Cardiac muscle cell (in vitro differentiated cells and primary cell): ENCODE results near the gene RAB40C. TPM values are rescaled to one million over a fixed set of nuclear protein-coding genes. Genes with fewer than 3 reads are reported as not detected.

Experiments used
- DNase-seq, 2 donors: peaks; one replicate each; pipeline versions ENCODE4 v3.0.0 to v3.0.0-alpha.2; 2010 to 2017; ENCODE audit warnings: low read depth in 1 of 2, low spot score in 1 of 2
- H3K27ac ChIP-seq: fragments of 200-600 bp; sonication (generic); 2 replicates; pipeline ENCODE4 v1.5.1; 2016
- H3K27me3 ChIP-seq: fragments of 200-600 bp; sonication (generic); 2 replicates; pipeline ENCODE4 v1.6.0; 2016; ENCODE audit warnings: control low read depth
- H3K36me3 ChIP-seq: fragments of 200-600 bp; sonication (generic); 2 replicates; pipeline ENCODE4 v1.5.1; 2016; ENCODE audit warnings: control low read depth
- H3K4me1 ChIP-seq: fragments of 200-600 bp; sonication (generic); 2 replicates; pipeline ENCODE4 v1.8.1; 2017; ENCODE audit warnings: low read depth, mild to moderate bottlenecking, mixed run types
- H3K4me3 ChIP-seq: fragments of 200-600 bp; sonication (generic); 2 replicates; pipeline ENCODE4 v1.5.1; 2016; ENCODE audit warnings: mild to moderate bottlenecking
- H3K9me3 ChIP-seq: fragments of 200-600 bp; sonication (generic); 2 replicates; pipeline ENCODE4 v1.5.1; 2017; ENCODE audit warnings: low read depth, mild to moderate bottlenecking, control low read depth
- polyA plus RNA-seq: library from polyadenylated mRNA; unstranded; fragments of >200 nt; fragmentation: Nextera tagmentation; extraction: Ambion mirVana; gene quantifications from 2 replicates; pipeline ENCODE4 v1.2.1, GENCODE V29; 2016
- total RNA-seq: library from RNA; depleted of rRNA; stranded (reverse); fragments of >200 nt; gene quantifications from 2 replicates; pipeline ENCODE4 v1.2.3, GENCODE V29; 2016
- TF ChIP-seq, protein P1 (sequence below): IDR thresholded peaks from 2 replicates; pipeline ENCODE4 v1.5.1; 2012; ENCODE audit warnings: low read depth, mild to moderate bottlenecking, low read length

RAB40C gene
- total and polyA plus RNA-seq, 2 experiments from 2014 or later, result 30.8 to 45.9 TPM

DNA sequence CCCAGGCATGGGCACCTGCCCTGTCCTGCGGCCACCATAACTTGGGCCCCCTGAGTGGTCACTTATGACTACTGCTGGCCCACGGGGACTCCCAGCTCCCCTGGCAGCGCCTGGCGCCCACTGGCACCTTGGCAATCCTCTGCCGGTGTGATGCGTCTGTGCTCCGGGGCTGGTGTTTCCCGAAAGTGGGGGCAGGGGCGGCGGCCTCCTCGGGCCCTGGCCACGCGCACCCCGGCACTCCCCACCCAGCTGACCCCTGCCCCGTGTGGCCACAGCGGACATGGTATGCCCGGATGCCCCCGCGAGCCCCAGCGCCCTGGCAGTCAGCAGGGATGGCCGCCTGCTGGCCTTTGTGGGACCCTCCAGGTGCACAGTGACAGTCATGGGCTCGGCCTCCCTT lies 67.6 kb downstream of the RAB40C start:
- H3K4me3 ChIP-seq, result no peak overlapping the region
- no peaks in the 10 kb centered on the region for H3K4me1 ChIP-seq
- H3K9me3 ChIP-seq, result no peaks in the 10 kb centered on the region
- H3K27me3 ChIP-seq, result no peaks in the 10 kb centered on the region
- TF ChIP-seq, protein P1, sequence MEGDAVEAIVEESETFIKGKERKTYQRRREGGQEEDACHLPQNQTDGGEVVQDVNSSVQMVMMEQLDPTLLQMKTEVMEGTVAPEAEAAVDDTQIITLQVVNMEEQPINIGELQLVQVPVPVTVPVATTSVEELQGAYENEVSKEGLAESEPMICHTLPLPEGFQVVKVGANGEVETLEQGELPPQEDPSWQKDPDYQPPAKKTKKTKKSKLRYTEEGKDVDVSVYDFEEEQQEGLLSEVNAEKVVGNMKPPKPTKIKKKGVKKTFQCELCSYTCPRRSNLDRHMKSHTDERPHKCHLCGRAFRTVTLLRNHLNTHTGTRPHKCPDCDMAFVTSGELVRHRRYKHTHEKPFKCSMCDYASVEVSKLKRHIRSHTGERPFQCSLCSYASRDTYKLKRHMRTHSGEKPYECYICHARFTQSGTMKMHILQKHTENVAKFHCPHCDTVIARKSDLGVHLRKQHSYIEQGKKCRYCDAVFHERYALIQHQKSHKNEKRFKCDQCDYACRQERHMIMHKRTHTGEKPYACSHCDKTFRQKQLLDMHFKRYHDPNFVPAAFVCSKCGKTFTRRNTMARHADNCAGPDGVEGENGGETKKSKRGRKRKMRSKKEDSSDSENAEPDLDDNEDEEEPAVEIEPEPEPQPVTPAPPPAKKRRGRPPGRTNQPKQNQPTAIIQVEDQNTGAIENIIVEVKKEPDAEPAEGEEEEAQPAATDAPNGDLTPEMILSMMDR, result no peak
- no peak overlapping the region for H3K27ac ChIP-seq
- DNase-seq, result no peak
- H3K36me3 ChIP-seq, result no peaks in the 10 kb centered on the region

DNA sequence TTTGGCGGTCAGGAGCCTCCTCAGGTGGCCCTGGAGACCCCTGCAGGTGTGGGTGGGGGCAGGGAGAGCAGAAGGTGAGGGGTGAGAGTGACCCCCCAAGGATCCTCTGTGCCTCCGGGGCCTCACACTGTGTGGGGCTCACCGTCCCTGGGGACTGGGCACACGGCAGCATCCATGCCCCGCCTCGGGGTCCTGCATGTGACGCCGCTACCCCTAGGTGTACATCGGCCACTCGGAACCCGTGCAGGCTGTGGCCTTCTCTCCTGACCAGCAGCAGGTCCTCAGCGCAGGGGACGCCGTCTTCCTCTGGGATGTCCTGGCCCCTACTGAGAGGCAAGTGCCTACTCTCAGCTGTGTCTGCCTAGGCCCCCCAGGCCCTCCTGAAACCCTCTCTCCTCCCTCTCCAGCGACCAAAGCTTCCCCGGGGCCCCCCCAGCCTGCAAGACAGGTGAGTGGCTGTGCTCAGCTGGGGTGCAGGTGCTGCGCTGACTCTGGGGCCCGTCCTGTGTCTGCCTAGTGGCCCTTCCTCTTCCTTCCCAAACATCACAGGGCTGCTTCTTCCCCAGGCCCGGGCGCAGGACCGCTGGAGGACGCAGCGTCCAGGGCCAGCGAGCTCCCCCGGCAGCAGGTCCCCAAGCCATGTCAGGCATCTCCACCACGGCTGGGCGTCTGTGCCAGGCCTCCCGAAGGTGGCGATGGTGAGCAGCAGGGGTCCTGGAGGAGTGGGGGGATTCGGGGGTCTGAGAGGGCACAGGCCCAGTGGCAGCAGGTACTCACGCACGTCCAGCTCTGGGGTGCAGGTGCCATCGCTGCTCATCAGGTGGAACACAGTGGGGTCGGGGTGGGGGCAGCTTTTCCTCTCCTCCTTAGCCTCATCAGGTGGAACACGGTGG lies 69.1 kb downstream of the RAB40C start:
- no peaks in the 10 kb centered on the region for H3K4me1 ChIP-seq
- H3K27me3 ChIP-seq, result no peaks in the 10 kb centered on the region
- no peak for DNase-seq
- no peaks in the 10 kb centered on the region for H3K36me3 ChIP-seq
- H3K27ac ChIP-seq, result no peak overlapping the region
- no peak overlapping the region for H3K4me3 ChIP-seq
- TF ChIP-seq, protein P1, result peak; percentile 15
- no peaks in the 10 kb centered on the region for H3K9me3 ChIP-seq

DNA sequence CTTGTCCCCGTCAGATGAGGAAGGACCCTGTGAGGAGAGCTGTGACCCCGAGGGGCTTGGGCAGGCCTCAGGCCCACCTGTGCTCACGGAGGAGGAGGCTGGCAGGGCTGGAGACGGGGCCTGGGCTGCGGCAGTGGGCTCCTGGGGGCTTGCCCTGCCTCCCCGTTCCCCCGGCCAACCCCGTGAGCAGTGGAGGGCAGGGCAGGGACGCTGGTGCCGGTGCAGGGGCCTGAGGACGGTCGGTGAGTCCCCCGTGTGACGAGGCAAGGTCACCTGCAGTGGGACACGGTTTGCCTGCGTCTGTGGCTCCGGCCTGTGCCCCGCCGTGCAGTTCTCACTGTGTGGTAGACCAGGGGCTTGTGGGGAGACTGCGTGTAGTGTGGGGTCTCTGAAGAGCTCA lies 69.8 kb downstream of the RAB40C start:
- H3K27me3 ChIP-seq, result no peaks in the 10 kb centered on the region
- no peak overlapping the region for H3K27ac ChIP-seq
- TF ChIP-seq, protein P1, result no peak
- no peaks in the 10 kb centered on the region for H3K9me3 ChIP-seq
- H3K4me1 ChIP-seq, result no peaks in the 10 kb centered on the region
- H3K36me3 ChIP-seq, result no peaks in the 10 kb centered on the region
- DNase-seq, result no peak
- H3K4me3 ChIP-seq, result no peak overlapping the region

DNA sequence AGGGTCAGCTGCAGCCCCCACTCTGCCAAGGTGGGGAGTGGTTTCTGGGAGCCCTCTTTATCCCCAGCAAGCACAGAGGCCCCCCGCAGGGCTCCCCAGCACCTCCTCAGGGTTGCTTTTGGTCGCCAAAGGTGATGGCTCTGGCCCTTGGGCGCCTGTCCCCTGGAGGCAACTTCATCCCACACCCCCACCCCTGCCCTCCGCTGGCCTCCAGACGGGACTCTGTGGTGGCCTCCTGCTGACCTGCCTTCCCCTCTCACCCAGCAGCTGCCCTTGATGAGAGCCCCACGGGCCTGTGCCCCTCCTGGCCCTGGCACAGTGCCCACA lies 70.2 kb downstream of the RAB40C start:
- H3K4me1 ChIP-seq, result no peaks in the 10 kb centered on the region
- H3K9me3 ChIP-seq, result no peaks in the 10 kb centered on the region
- H3K27me3 ChIP-seq, result no peaks in the 10 kb centered on the region
- no peak overlapping the region for H3K4me3 ChIP-seq
- no peak overlapping the region for H3K27ac ChIP-seq
- no peak for DNase-seq
- TF ChIP-seq, protein P1, result no peak
- no peaks in the 10 kb centered on the region for H3K36me3 ChIP-seq

DNA sequence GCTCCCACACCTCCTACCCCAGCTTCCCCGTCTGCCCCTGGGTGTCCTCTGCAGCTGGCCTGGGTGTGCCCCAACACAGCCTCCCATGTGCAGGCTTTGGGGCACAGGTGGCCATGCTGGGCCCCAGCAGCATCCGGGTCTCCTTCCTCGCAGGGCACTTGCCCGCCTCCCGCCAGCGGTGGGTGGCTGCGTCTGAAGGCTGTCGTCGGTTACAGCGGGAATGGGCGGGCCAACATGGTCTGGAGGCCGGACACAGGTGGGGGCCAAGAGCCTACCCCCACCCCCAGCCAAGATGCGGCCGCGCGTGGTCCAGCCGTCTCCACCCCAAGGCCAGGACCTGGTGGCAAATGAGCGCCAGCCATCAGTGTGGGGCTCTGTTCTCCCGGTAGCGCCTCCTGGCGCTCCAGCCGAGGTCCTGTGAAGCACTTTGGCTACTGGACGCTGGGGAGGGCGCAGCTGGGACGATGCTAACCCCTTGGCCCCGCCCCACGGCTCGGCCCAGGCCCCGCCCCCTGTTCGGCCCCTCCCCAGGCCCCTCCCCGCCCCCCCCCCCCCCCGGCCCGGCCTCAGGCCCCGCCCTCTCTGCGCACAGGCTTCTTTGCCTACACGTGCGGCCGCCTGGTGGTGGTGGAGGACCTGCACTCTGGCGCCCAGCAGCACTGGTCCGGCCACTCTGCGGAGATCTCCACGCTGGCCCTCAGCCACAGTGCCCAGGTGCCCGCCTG lies 70.8 kb downstream of the RAB40C start:
- Histone ChIP-seq H3K9me3 (no peaks in the 10 kb centered on the region), H3K27ac (no peak overlapping the region), H3K4me1 (no peaks in the 10 kb centered on the region), H3K27me3 (no peaks in the 10 kb centered on the region), H3K36me3 (no peaks in the 10 kb centered on the region), H3K4me3 (no peak overlapping the region)
- peak; percentile 86 to 96 for DNase-seq
- TF ChIP-seq, protein P1, result peak; percentile 39
